Measurements from ENCODE around the gene VPS35L.

VPS35L gene

GRCh38 chr16:19589771-19590302 lies 34.3 kb downstream of the VPS35L start:
- no peak for DNase-seq (ENCODE audit: low read depth in 2 of 2)

GRCh38 chr16:19595043-19595767 lies 39.7 kb downstream of the VPS35L start:
- no peak for DNase-seq (ENCODE audit: low read depth in 2 of 2)

DNA sequence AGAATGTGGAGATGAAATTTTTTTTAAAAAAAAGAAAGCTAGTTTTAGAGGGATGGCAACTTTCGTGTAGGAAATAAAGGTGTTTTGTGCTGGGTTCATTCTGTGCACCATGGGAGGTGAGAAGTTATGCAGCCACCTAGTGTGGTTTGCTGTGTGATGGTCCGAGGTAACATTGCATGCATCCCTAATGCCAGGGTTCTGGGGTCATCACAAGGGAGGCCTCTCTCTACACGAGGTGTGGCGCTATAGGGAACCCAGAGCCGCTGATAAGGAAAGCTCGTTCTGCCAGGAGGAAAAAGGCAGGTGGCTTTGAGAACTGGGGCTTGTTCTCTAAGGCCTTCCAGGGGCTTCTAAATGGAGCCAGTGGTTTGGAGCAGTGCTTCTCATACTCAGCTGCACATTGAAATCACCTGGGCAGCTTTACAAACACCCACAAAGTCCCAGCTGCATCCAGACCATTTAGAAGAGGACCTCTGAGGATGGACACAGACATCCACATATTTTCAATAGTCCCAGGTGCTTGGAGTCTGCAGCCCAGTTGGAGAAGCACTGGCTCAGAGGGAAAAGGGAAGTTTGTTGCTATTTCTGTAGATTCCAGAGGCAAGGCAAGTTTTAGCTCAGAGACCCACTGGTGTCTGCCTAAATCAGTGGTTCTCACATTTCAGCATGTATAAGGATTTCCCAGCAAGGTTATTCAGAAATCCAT lies 43.5 kb downstream of the VPS35L start:
- DNase-seq (ENCODE audit: low read depth in 2 of 2), result no peak

DNA sequence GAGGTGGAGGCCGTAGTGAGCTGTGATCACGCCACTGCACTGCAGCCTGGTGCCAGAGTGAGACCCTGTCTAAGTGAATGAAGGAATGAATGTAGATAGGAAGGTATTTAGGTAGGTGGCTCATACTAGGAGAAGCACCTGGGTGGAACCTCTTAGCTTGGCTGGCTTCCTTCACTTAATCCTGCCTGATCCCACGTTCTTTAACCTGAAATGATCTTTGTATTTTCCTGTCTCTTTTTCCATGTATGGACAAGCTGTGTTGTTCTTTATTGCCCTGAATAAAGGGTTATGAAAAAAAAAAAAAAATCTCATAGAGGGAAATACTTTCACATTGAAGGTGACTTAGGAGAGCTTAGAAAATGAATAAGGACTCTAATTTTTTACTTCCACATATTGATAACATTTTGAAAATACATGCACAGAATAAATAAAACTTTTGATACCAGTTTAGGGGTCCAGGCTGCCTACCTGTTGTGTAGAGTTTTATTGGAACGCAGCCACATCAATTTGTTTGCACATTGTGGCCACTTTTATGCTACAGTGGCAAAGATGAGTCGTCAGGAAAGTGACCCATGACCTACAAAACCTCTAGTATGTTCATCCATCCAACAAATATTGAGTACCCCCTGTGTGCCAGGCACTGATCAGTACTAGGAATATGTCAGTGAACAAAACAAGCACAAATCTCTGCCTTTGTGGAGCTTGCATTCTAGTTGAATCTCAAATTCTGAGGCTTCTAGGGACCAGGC lies 44.6 kb downstream of the VPS35L start:
- no peak for DNase-seq (ENCODE audit: low read depth in 2 of 2)

DNA sequence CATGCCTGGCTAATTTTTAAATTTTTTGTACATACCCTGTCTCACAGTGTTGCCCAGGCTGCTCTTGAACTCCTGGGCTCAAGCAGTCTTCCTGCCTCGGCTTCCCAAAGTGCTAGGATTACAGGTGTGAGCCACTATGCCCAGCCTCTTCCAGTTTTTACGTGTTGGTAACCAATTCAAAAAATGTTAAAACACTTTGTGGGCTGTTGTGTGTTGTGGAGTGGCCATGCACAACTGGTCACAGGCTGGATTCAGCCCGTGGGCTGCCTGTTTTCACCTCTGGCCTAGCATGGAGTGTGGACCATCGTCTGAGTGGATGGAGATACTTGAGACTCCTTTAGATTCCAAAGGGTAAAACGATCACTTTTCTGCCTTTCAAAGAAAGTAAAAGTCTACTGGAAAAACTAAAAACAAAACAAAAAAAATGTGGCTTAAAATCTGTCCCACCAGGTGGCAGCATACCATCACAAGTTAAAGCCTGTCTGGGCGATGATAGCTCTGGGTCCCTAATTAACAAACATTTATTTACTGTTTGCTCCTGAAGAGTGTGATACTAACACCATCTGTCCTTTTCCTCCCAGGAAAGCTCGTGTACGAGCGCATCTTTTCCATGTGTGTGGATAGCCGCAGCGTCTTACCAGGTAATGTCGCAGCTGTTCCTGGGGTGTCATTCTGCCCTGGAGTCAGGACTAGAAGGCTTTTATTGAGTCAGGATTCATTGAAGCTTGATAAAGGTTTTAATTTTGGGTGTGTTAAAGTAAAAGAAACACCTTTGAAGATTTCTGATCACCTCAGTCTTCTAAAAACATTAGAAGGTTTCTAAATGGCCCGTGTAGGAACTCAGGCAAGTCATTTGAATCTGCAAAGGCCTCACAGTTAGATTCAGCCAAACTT lies 45.8 kb downstream of the VPS35L start:
- DNase-seq (ENCODE audit: low read depth in 2 of 2), result no peak

- no peak for DNase-seq (ENCODE audit: low read depth in 2 of 2)
Measured at GRCh38 chr16:19604911-19605310, 49.4 kb downstream of the VPS35L start.

DNA sequence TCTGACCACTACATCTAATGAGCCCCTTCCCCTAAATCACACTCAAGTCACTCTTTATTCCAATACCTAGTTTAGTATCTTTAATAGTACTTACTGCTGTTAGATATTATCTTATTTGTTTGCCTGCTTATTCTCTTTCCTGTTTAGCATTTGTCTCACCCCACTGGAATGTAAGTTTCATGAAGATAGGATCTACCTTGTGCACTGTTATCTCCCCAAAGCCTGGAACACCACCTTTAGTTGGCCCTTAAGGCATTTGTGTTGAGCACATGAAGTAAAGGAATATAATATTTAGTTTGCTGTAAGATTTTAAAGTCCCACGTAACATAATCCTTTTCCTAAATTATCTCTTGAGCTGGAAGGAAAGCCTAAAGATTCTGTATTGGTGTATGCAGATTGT lies 50.2 kb downstream of the VPS35L start:
- no peak for DNase-seq (ENCODE audit: low read depth in 2 of 2)

- DNase-seq (ENCODE audit: low read depth in 2 of 2), result no peak
Measured at GRCh38 chr16:19607616-19608280, 52.2 kb downstream of the VPS35L start.

DNA sequence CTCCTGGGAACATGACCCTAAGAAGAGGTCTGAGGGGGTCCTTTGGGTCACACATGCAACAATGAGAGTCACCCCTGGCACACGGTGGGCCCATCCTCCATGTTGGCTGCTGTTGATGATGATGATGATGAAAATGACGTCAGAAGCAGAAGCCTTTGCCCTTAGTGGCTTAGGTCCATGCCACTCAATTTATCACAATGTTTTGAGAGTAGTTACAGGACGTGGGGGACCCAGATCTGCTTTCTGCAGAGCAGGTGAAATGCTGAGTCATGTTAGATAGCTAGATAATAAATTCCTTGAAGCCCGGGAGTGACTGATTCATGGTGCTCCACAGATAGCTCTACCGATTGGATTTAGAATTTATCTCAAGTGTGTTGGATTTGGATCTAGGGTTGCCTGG lies 53.9 kb downstream of the VPS35L start:
- DNase-seq (ENCODE audit: low read depth in 2 of 2), result no peak

DNA sequence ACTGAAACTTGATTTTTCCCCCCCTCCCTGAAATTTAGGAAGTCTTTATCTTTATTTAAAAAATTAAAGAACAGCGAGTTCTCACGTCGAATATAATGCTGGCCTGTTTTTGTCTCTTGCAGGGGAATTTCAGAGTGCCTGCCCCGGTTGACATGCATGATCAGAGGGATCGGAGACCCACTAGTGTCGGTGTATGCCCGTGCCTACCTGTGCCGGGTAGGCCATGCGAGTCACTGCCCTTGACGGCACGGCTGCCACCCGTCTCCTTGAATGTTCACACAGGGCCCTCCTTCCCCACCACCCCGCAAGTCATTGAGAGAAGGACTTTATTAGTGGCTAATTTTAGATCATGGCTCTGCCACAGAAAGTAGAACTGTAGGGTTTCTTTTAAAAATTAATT lies 54.7 kb downstream of the VPS35L start:
- no peak for DNase-seq (ENCODE audit: low read depth in 2 of 2)

GRCh38 chr16:19613834-19614233 lies 58.3 kb downstream of the VPS35L start:
- no peak for DNase-seq (ENCODE audit: low read depth in 2 of 2)

DNA sequence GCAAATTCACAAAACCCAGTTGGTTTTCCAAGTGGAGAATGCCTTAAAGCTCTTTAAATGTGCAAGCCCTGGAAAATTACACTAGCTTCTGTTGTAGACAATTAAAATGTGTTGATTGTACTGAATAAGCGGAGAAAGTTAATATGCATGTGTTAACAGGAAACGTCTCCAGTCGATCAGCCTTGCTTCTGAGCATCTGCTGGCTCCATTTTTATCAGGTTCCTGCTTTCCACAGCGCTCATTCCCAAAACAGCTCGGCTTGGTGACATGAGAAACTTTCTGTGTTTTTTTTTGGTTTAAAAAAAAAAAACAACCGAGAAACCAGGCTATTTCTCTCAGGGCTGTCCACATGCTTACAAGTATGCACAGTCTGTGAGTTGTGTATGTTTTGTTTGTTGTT lies 60.7 kb downstream of the VPS35L start:
- no peak for DNase-seq (ENCODE audit: low read depth in 2 of 2)

DNA sequence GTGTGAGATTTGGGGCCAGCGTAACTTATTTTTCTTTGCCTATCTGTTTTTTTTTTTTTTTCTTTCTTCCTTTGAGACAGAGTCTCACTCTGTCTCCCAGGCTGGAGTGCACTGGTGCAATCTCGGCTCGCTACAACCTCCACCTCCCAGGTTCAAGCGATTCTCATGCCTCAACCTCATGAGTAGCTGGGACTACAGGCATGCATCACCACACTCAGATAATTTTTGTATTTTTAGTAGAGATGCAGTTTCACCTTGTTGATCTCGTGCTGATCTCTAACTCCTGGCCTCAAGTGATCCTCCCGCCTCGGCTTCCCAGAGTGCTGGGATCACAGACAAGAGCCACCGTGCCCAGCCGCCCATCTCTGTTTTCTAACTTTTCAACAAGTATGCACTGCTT lies 63.4 kb downstream of the VPS35L start:
- DNase-seq (ENCODE audit: low read depth in 2 of 2), result no peak

DNA sequence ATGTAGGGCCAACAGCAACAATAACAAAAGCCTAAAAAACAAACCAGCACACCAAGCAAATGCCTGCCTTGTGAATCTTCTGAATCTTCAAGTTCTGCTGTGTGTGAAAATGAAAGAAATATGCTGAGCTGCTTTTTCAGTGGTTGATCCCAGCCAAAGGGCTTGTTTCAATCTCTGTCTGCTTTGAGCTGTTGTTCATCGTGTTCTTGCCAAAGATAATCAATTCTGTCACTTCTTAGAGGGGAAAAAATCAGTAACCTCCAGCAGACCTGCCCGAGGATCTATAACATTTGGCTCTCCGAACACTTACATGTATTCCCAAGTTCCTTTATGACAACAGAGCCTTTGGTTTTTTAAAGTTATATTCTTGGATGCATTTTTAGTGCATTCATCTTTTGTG lies 65.9 kb downstream of the VPS35L start:
- DNase-seq (ENCODE audit: low read depth in 2 of 2), result no peak

DNA sequence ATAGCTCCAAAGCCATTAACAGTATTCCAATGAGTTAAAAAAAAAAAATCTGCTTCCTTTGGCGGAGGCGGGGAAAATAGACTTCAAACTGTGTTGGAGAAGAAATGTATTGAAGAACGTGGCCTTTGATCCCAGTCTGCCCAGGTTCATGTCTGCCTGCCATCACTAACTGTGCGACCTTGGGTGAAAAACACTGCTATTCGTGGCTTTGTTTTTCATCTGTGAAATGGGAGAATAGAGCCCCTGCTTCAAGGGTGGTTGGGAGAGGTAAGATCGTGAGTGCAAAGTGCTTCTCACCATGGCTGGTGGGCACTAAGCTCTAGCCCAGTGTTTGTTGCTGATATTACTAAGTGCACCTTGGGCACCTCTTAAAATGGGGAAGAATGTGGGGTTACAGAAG lies 69.5 kb downstream of the VPS35L start:
- no peak for DNase-seq (ENCODE audit: low read depth in 2 of 2)

- DNase-seq (ENCODE audit: low read depth in 2 of 2), result no peak
Measured at GRCh38 chr16:19636436-19637267, 81.1 kb downstream of the VPS35L start.

DNA sequence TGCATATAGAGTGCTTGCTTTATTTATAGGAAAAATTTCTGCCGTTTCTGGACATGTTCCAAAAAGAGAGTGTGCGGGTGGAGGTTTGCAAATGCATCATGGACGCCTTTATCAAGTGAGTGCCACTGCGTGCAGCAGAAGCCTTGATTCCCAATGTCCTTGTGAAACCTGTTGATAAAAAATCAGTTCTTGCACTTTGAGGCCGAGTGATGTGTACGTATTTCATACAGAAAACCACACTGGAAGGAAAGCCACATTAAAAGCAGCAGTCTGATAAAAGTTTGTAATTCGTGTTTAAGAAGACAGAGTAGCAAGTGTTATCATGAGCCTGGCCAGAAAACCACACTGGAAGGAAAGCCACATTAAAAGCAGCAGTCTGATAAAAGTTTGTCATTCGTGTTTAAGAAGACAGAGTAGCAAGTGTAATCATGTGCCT lies 84.5 kb downstream of the VPS35L start:
- no peak for DNase-seq (ENCODE audit: low read depth in 2 of 2)

GRCh38 chr16:19642501-19642900 lies 87.0 kb downstream of the VPS35L start:
- no peak for DNase-seq (ENCODE audit: low read depth in 2 of 2)

- DNase-seq (ENCODE audit: low read depth in 2 of 2), result no peak
Measured at GRCh38 chr16:19644877-19645276, 89.4 kb downstream of the VPS35L start.

DNA sequence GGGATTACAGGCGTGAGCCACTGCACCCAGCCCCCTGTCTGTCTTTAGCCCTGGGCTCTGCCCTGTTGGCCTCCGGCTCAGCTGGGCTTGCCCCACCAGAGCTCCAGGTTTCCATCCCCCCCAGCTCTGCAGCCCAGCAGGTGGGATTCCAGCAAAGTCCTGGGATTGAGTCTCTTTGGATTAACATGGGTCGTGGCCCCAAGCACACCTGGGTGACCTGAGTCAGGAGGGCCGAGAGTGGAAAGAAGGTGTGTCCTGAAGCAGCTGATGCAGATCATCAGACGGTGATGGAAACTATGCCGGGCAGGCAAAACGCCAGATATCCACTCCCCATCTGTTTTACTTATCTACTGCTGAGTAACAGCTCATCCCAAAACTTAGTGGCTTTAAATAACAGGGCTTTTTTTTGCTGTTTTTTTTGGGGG lies 90.1 kb downstream of the VPS35L start:
- DNase-seq (ENCODE audit: low read depth in 2 of 2), result no peak

Measured in stimulated activated CD8-positive, alpha-beta memory T cell treated with anti-CD3 and anti-CD28 coated beads, Interleukin-2, amount 100 ng/mL, for 48 hours (primary cell).